Right cardiac atrium (tissue), 5 donors: ENCODE results near the gene INSYN1. TPM values are rescaled to one million over a fixed set of nuclear protein-coding genes. Genes with fewer than 3 reads are reported as not detected.
"Not testable (repeated sequence)": the region's sequence is repeated elsewhere in the genome, so short reads cannot be mapped to it uniquely, and the experiment has no call there.

Experiments used
- ATAC-seq, 2 donors: fragments of 200-7000 bp; cut with Tn5 transposase; one replicate each; pipeline versions ENCODE4 v1.8.0 to v1.9.1; 2020; ENCODE audit warnings: moderate library complexity in 2 of 2, mild to moderate bottlenecking in 1 of 2
- DNase-seq, 3 donors: peaks; one replicate each; pipeline ENCODE4 v3.0.0-alpha.2; 2020
- H3K27ac ChIP-seq: one replicate; pipeline ENCODE4 v1.5.1; 2013; ENCODE audit warnings: mild to moderate bottlenecking, low read length, control low read depth, moderate library complexity
- H3K27me3 ChIP-seq: one replicate; pipeline ENCODE4 v1.6.1; 2013; ENCODE audit not compliant: control insufficient read depth, insufficient read depth
- H3K4me1 ChIP-seq: one replicate; pipeline ENCODE4 v1.6.1; 2013; ENCODE audit warnings: low read length; ENCODE audit not compliant: control insufficient read depth, insufficient read depth
- H3K4me3 ChIP-seq: one replicate; pipeline ENCODE4 v1.5.1; 2013; ENCODE audit warnings: low read length, control low read depth
- H3K9me3 ChIP-seq: one replicate; pipeline ENCODE4 v1.6.1; 2013; ENCODE audit warnings: low read length; ENCODE audit not compliant: control insufficient read depth
- WGBS: extraction: QIAGEN DNeasy Blood & Tissue Kit; methylation state at CpG from one replicate; pipeline ENCODE4 v1.1.7; 2013; 5-methylcytosine and 5-hydroxymethylcytosine counted together
- intact Hi-C, 4 donors: fragments of 100-400 bp; cut with DNase I; formaldehyde crosslinking; loops; one replicate each; pipeline versions ENCODE4 v1.11.0 to v1.14.0; 2022 to 2023
- polyA plus RNA-seq: library from polyadenylated mRNA; stranded (reverse); fragments of 200-250 nt; gene quantifications from one replicate; pipeline ENCODE4 v1.2.3, GENCODE V29; 2013
- total RNA-seq, 4 donors: library from RNA; stranded (reverse); fragmentation: NEBNext Ultra II Directional; extraction: Animal tissue kit (Norgen Biotek cat#: 25700); gene quantifications; one replicate each; pipeline ENCODE4 v1.2.1, GENCODE V29; 2021
- donor health status: healthy with polysubstance abuse.
- donor health status: DM: no; HTN: yes; CAD: no.
- donor health status: DM: no; HTN: no; CAD: no.
- donor health status: DM: no; HTN: yes; CAD: no; lungs with severe emphysema.
- donor health status: DM: yes; HTN: yes; CAD: no.

Gene INSYN1
- total and polyA plus RNA-seq, 5 donors: 65.6 to 117 (median 109) TPM

GRCh38 chr15:73732930-73733329 is 20.2 kb downstream of the INSYN1 start:
- no peak overlapping the region for H3K4me3 ChIP-seq
- intact Hi-C loops: no loop called here
- no peaks in the 10 kb centered on the region for H3K4me1 ChIP-seq
- H3K27ac ChIP-seq: no peak overlapping the region
- H3K27me3 ChIP-seq: no peaks in the 10 kb centered on the region
- DNase-seq (no peak), ATAC-seq (no peak)
- H3K9me3 ChIP-seq: no peaks in the 10 kb centered on the region
- WGBS: 71% methylated on average over 3 of the region's 3 CpGs

- intact Hi-C loops: not testable (repeated sequence)
Observed at GRCh38 chr15:73732051-73732450, 21.1 kb downstream of the INSYN1 start.

GRCh38 chr15:73727330-73727976 is 25.7 kb downstream of the INSYN1 start:
- Histone ChIP-seq H3K9me3 (no peaks in the 10 kb centered on the region), H3K4me1 (peaks cover 3% of the 10 kb centered on the region), H3K27me3 (no peaks in the 10 kb centered on the region), H3K27ac (peak overlapping the region; percentile 89), H3K4me3 (no peak overlapping the region)
- ATAC-seq: peak; percentile 53 to 65
- WGBS: 74% methylated on average over 7 of the region's 7 CpGs
- intact Hi-C loops: loop anchor here in 1 of 4 donors (10.0 kb wide), 1 partner anchor 177 kb away; no protein-coding TSS in a partner anchor
- peak in 1 of 3 donors; percentile 61 for DNase-seq

More at GRCh38 chr15:73732051-73732450, 21.1 kb downstream of the INSYN1 start:
- WGBS: 98% methylated on average over 29 of the region's 29 CpGs
- not testable (repeated sequence) for H3K4me1 ChIP-seq, H3K4me3 ChIP-seq, ATAC-seq, H3K27me3 ChIP-seq, DNase-seq, H3K9me3 ChIP-seq, H3K27ac ChIP-seq

- intact Hi-C loops: loop anchor here in 1 of 4 donors (10.0 kb wide), 1 partner anchor 181 kb away; no protein-coding TSS in a partner anchor
- Histone ChIP-seq H3K27me3 (no peaks in the 10 kb centered on the region), H3K4me3 (no peak overlapping the region), H3K4me1 (peaks cover 3% of the 10 kb centered on the region), H3K27ac (no peak overlapping the region), H3K9me3 (no peaks in the 10 kb centered on the region)
- DNase-seq (peak in 1 of 3 donors; percentile 42), ATAC-seq (no peak)
- WGBS: 41% methylated on average over 3 of the region's 3 CpGs
Observed at GRCh38 chr15:73724212-73724611, 28.9 kb downstream of the INSYN1 start.

GRCh38 chr15:73723191-73723590 is 30.0 kb downstream of the INSYN1 start:
- Histone ChIP-seq H3K27ac (no peak overlapping the region), H3K9me3 (no peaks in the 10 kb centered on the region), H3K4me1 (peaks cover 3% of the 10 kb centered on the region), H3K4me3 (no peak overlapping the region), H3K27me3 (no peaks in the 10 kb centered on the region)
- DNase-seq (peak in 1 of 3 donors; percentile 0), ATAC-seq (no peak)
- WGBS: 54% methylated on average over 4 of the region's 4 CpGs
- intact Hi-C loops: loop anchor here in 1 of 4 donors (10.0 kb wide), 1 partner anchor 182 kb away; no protein-coding TSS in a partner anchor

GRCh38 chr15:73722425-73722824 is 30.7 kb downstream of the INSYN1 start:
- DNase-seq (peak in 1 of 3 donors; percentile 26), ATAC-seq (no peak)
- intact Hi-C loops: loop anchor here in 1 of 4 donors (10.0 kb wide), 1 partner anchor 182 kb away; no protein-coding TSS in a partner anchor
- 97% methylated on average over 3 of the region's 3 CpGs for WGBS
- H3K4me3 ChIP-seq: no peak overlapping the region
- H3K9me3 ChIP-seq: no peaks in the 10 kb centered on the region
- peaks cover 3% of the 10 kb centered on the region for H3K4me1 ChIP-seq
- no peaks in the 10 kb centered on the region for H3K27me3 ChIP-seq
- no peak overlapping the region for H3K27ac ChIP-seq

GRCh38 chr15:73718694-73719093 is 34.5 kb downstream of the INSYN1 start:
- no peak for ATAC-seq
- 63% methylated on average over 4 of the region's 4 CpGs for WGBS
- H3K4me3 ChIP-seq: no peak overlapping the region
- H3K4me1 ChIP-seq: peaks cover 2% of the 10 kb centered on the region
- peak in 1 of 3 donors; percentile 2 for DNase-seq
- H3K27ac ChIP-seq: no peak overlapping the region
- no peaks in the 10 kb centered on the region for H3K9me3 ChIP-seq
- intact Hi-C loops: loop anchor here in 1 of 4 donors (10.0 kb wide), 1 partner anchor 196 kb away; no protein-coding TSS in a partner anchor
- H3K27me3 ChIP-seq: no peaks in the 10 kb centered on the region

- no peak for ATAC-seq
- 64% methylated on average over 11 of the region's 11 CpGs for WGBS
- H3K27ac ChIP-seq: no peak overlapping the region
- H3K4me1 ChIP-seq: peaks cover 2% of the 10 kb centered on the region
- intact Hi-C loops: loop anchor here in 1 of 4 donors (10.0 kb wide), 1 partner anchor 197 kb away; no protein-coding TSS in a partner anchor
- no peaks in the 10 kb centered on the region for H3K27me3 ChIP-seq
- no peak overlapping the region for H3K4me3 ChIP-seq
- no peaks in the 10 kb centered on the region for H3K9me3 ChIP-seq
- DNase-seq: peak in 1 of 3 donors; percentile 31
Observed at GRCh38 chr15:73717802-73718201, 35.3 kb downstream of the INSYN1 start.

- Histone ChIP-seq H3K9me3 (no peaks in the 10 kb centered on the region), H3K27ac (no peak overlapping the region), H3K27me3 (no peaks in the 10 kb centered on the region), H3K4me1 (peaks cover 2% of the 10 kb centered on the region), H3K4me3 (no peak overlapping the region)
- 66% methylated on average over 3 of the region's 3 CpGs for WGBS
- ATAC-seq: no peak
- intact Hi-C loops: loop anchor here in 1 of 4 donors (10.0 kb wide), 1 partner anchor 198 kb away; no protein-coding TSS in a partner anchor
- DNase-seq: peak in 1 of 3 donors; percentile 63
Observed at GRCh38 chr15:73717206-73717605, 35.9 kb downstream of the INSYN1 start.

- Histone ChIP-seq H3K27me3 (no peaks in the 10 kb centered on the region), H3K4me3 (no peak overlapping the region), H3K27ac (peak overlapping the region; percentile 7), H3K4me1 (peaks cover 2% of the 10 kb centered on the region), H3K9me3 (no peaks in the 10 kb centered on the region)
- DNase-seq (peak; percentile 68 to 91 (median 88)), ATAC-seq (peak; percentile 53 to 85)
- intact Hi-C loops: loop anchor here in 1 of 4 donors (10.0 kb wide), 1 partner anchor 198 kb away; no protein-coding TSS in a partner anchor
- WGBS: 62% methylated on average over 6 of the region's 6 CpGs
Observed at GRCh38 chr15:73716417-73716816, 36.7 kb downstream of the INSYN1 start.

GRCh38 chr15:73715417-73715816 is 37.7 kb downstream of the INSYN1 start:
- Histone ChIP-seq H3K27me3 (no peaks in the 10 kb centered on the region), H3K9me3 (no peaks in the 10 kb centered on the region), H3K4me3 (no peak overlapping the region), H3K27ac (no peak overlapping the region), H3K4me1 (peaks cover 2% of the 10 kb centered on the region)
- DNase-seq (peak in 2 of 3 donors; percentile 53 to 71), ATAC-seq (peak; percentile 20 to 44)
- intact Hi-C loops: loop anchor here in 1 of 4 donors (10.0 kb wide), 1 partner anchor 199 kb away; no protein-coding TSS in a partner anchor
- 71% methylated on average over 3 of the region's 3 CpGs for WGBS
